Measurements from ENCODE around the gene POMP. TPM values are rescaled to one million over a fixed set of nuclear protein-coding genes. Genes with fewer than 3 reads are reported as not detected.
"Not testable (repeated sequence)": the region's sequence is repeated elsewhere in the genome, so short reads cannot be mapped to it uniquely, and the experiment has no call there.

Gene POMP
- total RNA-seq, 1 experiment from 2014 or later = 127 TPM

GRCh38 chr13:28637714-28638355 lies 21.1 kb upstream of the POMP start:
- DNase-seq (ENCODE audit: low read depth) = no peak

- DNase-seq (ENCODE audit: low read depth) = no peak
Observed at GRCh38 chr13:28638756-28639155, 20.2 kb upstream of the POMP start.

GRCh38 chr13:28640861-28641599 lies 17.9 kb upstream of the POMP start:
- no peak for DNase-seq (ENCODE audit: low read depth)

- DNase-seq (ENCODE audit: low read depth) = no peak
Observed at GRCh38 chr13:28641600-28641926, 17.4 kb upstream of the POMP start.

GRCh38 chr13:28650284-28650683 lies 8.6 kb upstream of the POMP start:
- DNase-seq (ENCODE audit: low read depth) = no peak

GRCh38 chr13:28651810-28652401 lies 7.0 kb upstream of the POMP start:
- DNase-seq (ENCODE audit: low read depth) = no peak

GRCh38 chr13:28653111-28653510 lies 5.8 kb upstream of the POMP start:
- DNase-seq (ENCODE audit: low read depth) = no peak

- peak; percentile 8 for DNase-seq (ENCODE audit: low read depth)
Observed at GRCh38 chr13:28654276-28654675, 4.7 kb upstream of the POMP start.

- peak; percentile 46 for DNase-seq (ENCODE audit: low read depth)
Observed at GRCh38 chr13:28655561-28655960, 3.4 kb upstream of the POMP start.

GRCh38 chr13:28657784-28658538 lies 969 bp upstream of the POMP start:
- DNase-seq (ENCODE audit: low read depth) = peak; percentile 34

GRCh38 chr13:28658539-28658795 lies 463 bp upstream of the POMP start:
- no peak for DNase-seq (ENCODE audit: low read depth)

GRCh38 chr13:28659621-28659970 lies 666 bp downstream of the POMP start:
- peak; percentile 42 for DNase-seq (ENCODE audit: low read depth)

- no peak for DNase-seq (ENCODE audit: low read depth)
Observed at GRCh38 chr13:28666897-28667488, 8.1 kb downstream of the POMP start.

GRCh38 chr13:28671126-28671792 lies 12.3 kb downstream of the POMP start:
- no peak for DNase-seq (ENCODE audit: low read depth)

GRCh38 chr13:28678809-28679208 lies 19.9 kb downstream of the POMP start:
- DNase-seq (ENCODE audit: low read depth) = no peak

- peak; percentile 24 for DNase-seq (ENCODE audit: low read depth)
Observed at GRCh38 chr13:28679628-28680027, 20.7 kb downstream of the POMP start.

- no peak for DNase-seq (ENCODE audit: low read depth)
Observed at GRCh38 chr13:28680541-28680940, 21.6 kb downstream of the POMP start.

- DNase-seq (ENCODE audit: low read depth) = not testable (repeated sequence)
Observed at GRCh38 chr13:28683169-28683568, 24.2 kb downstream of the POMP start.

GRCh38 chr13:28684257-28684656 lies 25.3 kb downstream of the POMP start:
- no peak for DNase-seq (ENCODE audit: low read depth)

GRCh38 chr13:28685114-28685513 lies 26.2 kb downstream of the POMP start:
- DNase-seq (ENCODE audit: low read depth) = no peak

GRCh38 chr13:28685892-28686291 lies 27.0 kb downstream of the POMP start:
- no peak for DNase-seq (ENCODE audit: low read depth)
